Neural cell (in vitro differentiated cells): Measurements from ENCODE around the gene VSIR.

Experiments
- SMC3 ChIP-seq: fragments of 450-650 bp; conservative IDR thresholded peaks from 2 replicates; pipeline ENCODE4 v1.6.1; 2014; ENCODE audit warnings: antibody characterized with exemption, mild to moderate bottlenecking, moderate library complexity; ENCODE audit not compliant: poor library complexity
- TAF1 ChIP-seq: IDR thresholded peaks from 2 replicates; pipeline ENCODE4 v1.6.1; 2012; ENCODE audit warnings: low read depth
- TF ChIP-seq, protein P1 (sequence below): fragments of 450-650 bp; IDR thresholded peaks from 2 replicates; pipeline ENCODE4 v1.5.1; 2014; ENCODE audit warnings: antibody characterized with exemption, mild to moderate bottlenecking, moderate library complexity; ENCODE audit not compliant: poor library complexity, severe bottlenecking

DNA sequence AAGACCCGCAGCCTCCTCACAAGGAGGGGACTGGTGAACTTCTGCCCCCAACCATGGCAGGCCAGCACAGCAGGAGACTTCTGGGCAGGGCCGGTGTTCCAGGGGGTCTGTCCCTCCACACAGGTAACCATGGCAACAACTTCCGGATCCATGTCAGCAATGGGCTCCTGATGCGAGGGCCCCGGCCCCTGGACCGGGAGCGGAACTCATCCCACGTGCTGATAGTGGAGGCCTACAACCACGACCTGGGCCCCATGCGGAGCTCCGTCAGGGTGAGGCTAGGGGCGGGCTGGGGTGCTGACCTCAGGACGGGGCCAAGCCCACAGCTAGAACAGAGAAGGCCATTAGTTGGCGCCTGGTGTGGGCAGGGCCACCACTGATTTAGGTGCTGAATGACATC lies 48.1 kb downstream of the VSIR start:
- TF ChIP-seq SMC3 (no peak), TAF1 (no peak)
- TF ChIP-seq, protein P1, sequence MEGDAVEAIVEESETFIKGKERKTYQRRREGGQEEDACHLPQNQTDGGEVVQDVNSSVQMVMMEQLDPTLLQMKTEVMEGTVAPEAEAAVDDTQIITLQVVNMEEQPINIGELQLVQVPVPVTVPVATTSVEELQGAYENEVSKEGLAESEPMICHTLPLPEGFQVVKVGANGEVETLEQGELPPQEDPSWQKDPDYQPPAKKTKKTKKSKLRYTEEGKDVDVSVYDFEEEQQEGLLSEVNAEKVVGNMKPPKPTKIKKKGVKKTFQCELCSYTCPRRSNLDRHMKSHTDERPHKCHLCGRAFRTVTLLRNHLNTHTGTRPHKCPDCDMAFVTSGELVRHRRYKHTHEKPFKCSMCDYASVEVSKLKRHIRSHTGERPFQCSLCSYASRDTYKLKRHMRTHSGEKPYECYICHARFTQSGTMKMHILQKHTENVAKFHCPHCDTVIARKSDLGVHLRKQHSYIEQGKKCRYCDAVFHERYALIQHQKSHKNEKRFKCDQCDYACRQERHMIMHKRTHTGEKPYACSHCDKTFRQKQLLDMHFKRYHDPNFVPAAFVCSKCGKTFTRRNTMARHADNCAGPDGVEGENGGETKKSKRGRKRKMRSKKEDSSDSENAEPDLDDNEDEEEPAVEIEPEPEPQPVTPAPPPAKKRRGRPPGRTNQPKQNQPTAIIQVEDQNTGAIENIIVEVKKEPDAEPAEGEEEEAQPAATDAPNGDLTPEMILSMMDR, result no peak
